Fibroblast of lung (primary cell): ENCODE measurements around the gene CLIP4. TPM values are rescaled to one million over a fixed set of nuclear protein-coding genes. Genes with fewer than 3 reads are reported as not detected.

Experiments used
- DNase-seq, 2 donors: peaks; one replicate each; pipeline versions ENCODE4 v3.0.0 to v3.0.0-alpha.2; 2010; ENCODE audit warnings: low read depth in 2 of 2
- H2AFZ ChIP-seq: 2 replicates; pipeline ENCODE4 v1.5.1; 2012; ENCODE audit warnings: low read length, control low read depth, inconsistent platforms
- H3K27ac ChIP-seq: 2 replicates; pipeline ENCODE4 v1.5.1; 2011; ENCODE audit warnings: low read length, control low read depth; ENCODE audit not compliant: insufficient read depth
- H3K27me3 ChIP-seq: 2 replicates; pipeline ENCODE4 v1.5.1; 2011; ENCODE audit warnings: mild to moderate bottlenecking, low read length; ENCODE audit not compliant: control insufficient read depth, insufficient read depth
- H3K36me3 ChIP-seq: 2 replicates; pipeline ENCODE4 v1.5.1; 2011; ENCODE audit warnings: low read length; ENCODE audit not compliant: control insufficient read depth, insufficient read depth
- H3K4me1 ChIP-seq: 2 replicates; pipeline ENCODE4 v1.5.1; 2011; ENCODE audit warnings: low read length; ENCODE audit not compliant: control insufficient read depth, insufficient read depth; ENCODE audit errors: extremely low read depth
- H3K4me2 ChIP-seq: 2 replicates; pipeline ENCODE4 v1.5.1; 2011; ENCODE audit warnings: low read length, control low read depth; ENCODE audit not compliant: insufficient read depth; ENCODE audit errors: extremely low read depth
- H3K4me3 ChIP-seq, 4 experiments: fragments of 200-600 bp in 1 of 4; sonication (generic) in 1 of 4; replicated peaks in 1 of 4; 2 replicates each; pipeline ENCODE4 v1.5.1; 2011 to 2016; ENCODE audit warnings: low read length in 4 of 4, low read depth in 3 of 4, mild to moderate bottlenecking in 3 of 4, control low read depth in 2 of 4, inconsistent platforms in 1 of 4, mixed read lengths in 1 of 4; ENCODE audit not compliant: insufficient read depth in 1 of 4; ENCODE audit errors: control extremely low read depth in 1 of 4
- H3K79me2 ChIP-seq: 2 replicates; pipeline ENCODE4 v1.5.1; 2012; ENCODE audit warnings: mild to moderate bottlenecking, low read length, inconsistent platforms; ENCODE audit not compliant: control insufficient read depth, insufficient read depth
- H3K9ac ChIP-seq: 2 replicates; pipeline ENCODE4 v1.5.1; 2011; ENCODE audit warnings: mild to moderate bottlenecking, low read length, control low read depth; ENCODE audit not compliant: insufficient read depth
- H3K9me3 ChIP-seq: 2 replicates; pipeline ENCODE4 v1.5.1; 2012; ENCODE audit warnings: low read depth, low read length; ENCODE audit not compliant: control insufficient read depth, insufficient read depth
- H4K20me1 ChIP-seq: 2 replicates; pipeline ENCODE4 v1.5.1; 2011; ENCODE audit warnings: low read length; ENCODE audit not compliant: control insufficient read depth, insufficient read depth; ENCODE audit errors: extremely low read depth
- CTCF ChIP-seq, 2 donors: IDR thresholded peaks in 1 of 2; conservative IDR thresholded peaks in 1 of 2; 1 replicate in 1 of 2; 2 replicates in 1 of 2; pipeline ENCODE4 v1.5.1; 2011 to 2012; ENCODE audit warnings: low read length in 2 of 2, control low read depth in 1 of 2, inconsistent platforms in 1 of 2, low read depth in 1 of 2, mild to moderate bottlenecking in 1 of 2
- EZH2 ChIP-seq: IDR thresholded peaks from 2 replicates; pipeline ENCODE4 v1.5.1; 2012; ENCODE audit warnings: low read length, control low read depth, mild to moderate bottlenecking; ENCODE audit errors: missing control alignments
- polyA plus RNA-seq, 2 donors: library from polyadenylated mRNA; depleted of rRNA in 1 of 2; stranded (reverse) in 1 of 2; unstranded in 1 of 2; fragments of >200 nt; gene quantifications; 2 replicates each; pipeline ENCODE4 v1.2.1, GENCODE V29; 2011 to 2012; ENCODE audit warnings: missing spikeins in 1 of 2
- total RNA-seq: library from RNA; depleted of rRNA; stranded (reverse); fragments of >200 nt; gene quantifications from 2 replicates; pipeline ENCODE4 v1.2.1, GENCODE V29; 2014

The CLIP4 gene
- total and polyA plus RNA-seq, 2 donors (not counting 1 experiment from before 2014, with no cell fraction given) = 39.9 to 127 TPM

GRCh38 chr2:29212009-29212408 lies 96.8 kb downstream of the CLIP4 start:
- no peak for TF ChIP-seq CTCF (conservative IDR thresholded peaks at IDR 0.05 in 1 of 2, IDR thresholded peaks at IDR 0.05 in 1 of 2; ENCODE audit: low read depth in 1 of 2, low read length in 2 of 2)
- no peak overlapping the region for H3K27ac ChIP-seq
- no peak overlapping the region for H3K9ac ChIP-seq
- H3K4me3 ChIP-seq = no peak overlapping the region
- H4K20me1 ChIP-seq = no peaks in the 10 kb centered on the region
- H3K4me1 ChIP-seq = no peaks in the 10 kb centered on the region
- no peaks in the 10 kb centered on the region for H3K9me3 ChIP-seq
- H3K79me2 ChIP-seq = no peaks in the 10 kb centered on the region
- H3K36me3 ChIP-seq = no peaks in the 10 kb centered on the region
- no peak overlapping the region for H2AFZ ChIP-seq
- no peak overlapping the region for H3K4me2 ChIP-seq
- peak in 1 of 2 donors; percentile 5 for DNase-seq
- no peaks in the 10 kb centered on the region for H3K27me3 ChIP-seq

- H4K20me1 ChIP-seq = no peaks in the 10 kb centered on the region
- no peak overlapping the region for H3K4me3 ChIP-seq
- no peaks in the 10 kb centered on the region for H3K36me3 ChIP-seq
- H3K27me3 ChIP-seq = no peaks in the 10 kb centered on the region
- H3K9ac ChIP-seq = no peak overlapping the region
- no peak overlapping the region for H3K27ac ChIP-seq
- TF ChIP-seq CTCF (conservative IDR thresholded peaks at IDR 0.05 in 1 of 2, IDR thresholded peaks at IDR 0.05 in 1 of 2; ENCODE audit: low read depth in 1 of 2, low read length in 2 of 2) (no peak), EZH2 (no peak)
- H3K4me1 ChIP-seq = no peaks in the 10 kb centered on the region
- no peaks in the 10 kb centered on the region for H3K79me2 ChIP-seq
- no peak overlapping the region for H2AFZ ChIP-seq
- no peaks in the 10 kb centered on the region for H3K9me3 ChIP-seq
- no peak overlapping the region for H3K4me2 ChIP-seq
- DNase-seq = no peak
Observed at GRCh38 chr2:29213888-29214291, 98.7 kb downstream of the CLIP4 start.

GRCh38 chr2:29215073-29215472 lies 99.9 kb downstream of the CLIP4 start:
- no peak overlapping the region for H3K4me3 ChIP-seq
- H3K79me2 ChIP-seq = no peaks in the 10 kb centered on the region
- no peaks in the 10 kb centered on the region for H4K20me1 ChIP-seq
- no peaks in the 10 kb centered on the region for H3K9me3 ChIP-seq
- H3K36me3 ChIP-seq = no peaks in the 10 kb centered on the region
- DNase-seq = no peak
- no peak for TF ChIP-seq EZH2
- no peak for TF ChIP-seq CTCF (conservative IDR thresholded peaks at IDR 0.05 in 1 of 2, IDR thresholded peaks at IDR 0.05 in 1 of 2; ENCODE audit: low read depth in 1 of 2, low read length in 2 of 2)
- no peak overlapping the region for H2AFZ ChIP-seq
- no peak overlapping the region for H3K4me2 ChIP-seq
- H3K9ac ChIP-seq = no peak overlapping the region
- H3K27me3 ChIP-seq = no peaks in the 10 kb centered on the region
- H3K27ac ChIP-seq = no peak overlapping the region
- no peaks in the 10 kb centered on the region for H3K4me1 ChIP-seq
